H1 (cell line): ENCODE data around the gene SEC31A. TPM values are rescaled to one million over a fixed set of nuclear protein-coding genes. Genes with fewer than 3 reads are reported as not detected.

Source experiments
- CTCF ChIA-PET: fragments of 300-600 bp; sonication (Branson Sonifier 250); formaldehyde crosslinking; loops from one replicate; lab custom pipeline; 2021; ENCODE audit not compliant: partially characterized antibody; lab: Charles Lee
- POLR2A ChIA-PET: fragments of 300-600 bp; sonication (Branson Sonifier 250); formaldehyde crosslinking; loops from one replicate; lab custom pipeline; 2021; ENCODE audit warnings: inconsistent platforms; ENCODE audit not compliant: partially characterized antibody; lab: Charles Lee
- DNase-seq, 2 experiments: peaks; one replicate each; pipeline versions ENCODE4 v3.0.0 to v3.0.0-alpha.2; 2010 to 2022; ENCODE audit warnings: low spot score in 2 of 2, low read depth in 1 of 2, mixed read lengths in 1 of 2
- FAIRE-seq: peaks from 2 replicates; lab custom pipeline; 2011; peaks lifted over from hg19 to GRCh38; lab: Jason Lieb, UNC
- H2AFZ ChIP-seq: 2 replicates; pipeline ENCODE4 v1.8.1; 2012; ENCODE audit warnings: low read length, inconsistent platforms
- H2AK5ac ChIP-seq: 2 replicates; pipeline ENCODE4 v1.6.1; 2013; ENCODE audit warnings: low read depth, low read length
- H2BK120ac ChIP-seq: replicated peaks from 2 replicates; pipeline ENCODE3; 2013; ENCODE audit warnings: low read depth, low read length, inconsistent platforms
- H2BK12ac ChIP-seq: 2 replicates; pipeline ENCODE4 v1.6.1; 2013; ENCODE audit warnings: low read depth, low read length
- H2BK15ac ChIP-seq: 2 replicates; pipeline ENCODE4 v1.6.1; 2013; ENCODE audit warnings: low read length
- H2BK20ac ChIP-seq: 2 replicates; pipeline ENCODE4 v1.6.1; 2013; ENCODE audit warnings: low read length
- H2BK5ac ChIP-seq: 2 replicates; pipeline ENCODE4 v1.6.1; 2013; ENCODE audit warnings: low read depth, low read length
- H3K14ac ChIP-seq: 2 replicates; pipeline ENCODE4 v1.6.1; 2013; ENCODE audit warnings: inconsistent platforms; ENCODE audit not compliant: insufficient read length
- H3K18ac ChIP-seq: 2 replicates; pipeline ENCODE4 v1.6.1; 2013; ENCODE audit warnings: low read length; ENCODE audit errors: extremely low read depth
- H3K23ac ChIP-seq: 2 replicates; pipeline ENCODE4 v1.6.1; 2013; ENCODE audit warnings: inconsistent platforms; ENCODE audit not compliant: insufficient read length
- H3K23me2 ChIP-seq: 2 replicates; pipeline ENCODE4 v1.6.1; 2013; ENCODE audit warnings: low read depth, low read length
- H3K27ac ChIP-seq: 2 replicates; pipeline ENCODE4 v1.6.1; 2011; ENCODE audit warnings: low read depth, low read length, inconsistent platforms
- H3K27me3 ChIP-seq, 4 experiments: replicated peaks in 1 of 4; 1 replicate in 1 of 4; 2 replicates in 3 of 4; pipeline versions ENCODE4 v1.6.1 to v1.8.1; 2011 to 2013; ENCODE audit warnings: low read length in 3 of 4, mild to moderate bottlenecking in 3 of 4, inconsistent platforms in 2 of 4, mixed read lengths in 2 of 4, moderate library complexity in 1 of 4; ENCODE audit not compliant: control insufficient read depth in 3 of 4, insufficient read depth in 3 of 4; ENCODE audit errors: extremely low read depth in 1 of 4
- H3K36me3 ChIP-seq, 4 experiments: 2 replicates each; pipeline versions ENCODE4 v1.6.1 to v1.8.1; 2011 to 2013; ENCODE audit warnings: mild to moderate bottlenecking in 4 of 4, low read length in 3 of 4, moderate library complexity in 2 of 4, control low read depth in 1 of 4, inconsistent platforms in 1 of 4; ENCODE audit not compliant: insufficient read depth in 4 of 4, control insufficient read depth in 2 of 4
- H3K4ac ChIP-seq: replicated peaks from 2 replicates; pipeline ENCODE3; 2013; ENCODE audit warnings: low read length, low read depth, mixed read lengths, inconsistent platforms; ENCODE audit not compliant: insufficient read length
- H3K4me1 ChIP-seq, 4 experiments: replicated peaks in 1 of 4; 1 replicate in 1 of 4; 2 replicates in 3 of 4; pipeline versions ENCODE4 v1.6.1 to v1.8.1; 2011 to 2013; ENCODE audit warnings: low read length in 3 of 4, inconsistent platforms in 2 of 4, mixed read lengths in 1 of 4; ENCODE audit not compliant: insufficient read depth in 4 of 4, control insufficient read depth in 3 of 4
- H3K4me2 ChIP-seq, 2 experiments: 2 replicates each; pipeline versions ENCODE4 v1.6.1 to v1.8.1; 2011 to 2013; ENCODE audit warnings: low read depth in 2 of 2, low read length in 2 of 2, control low read depth in 1 of 2, inconsistent platforms in 1 of 2, mild to moderate bottlenecking in 1 of 2; ENCODE audit not compliant: insufficient read depth in 1 of 2
- H3K4me3 ChIP-seq, 4 experiments: fragments of 200-600, 300-600 bp in 1 of 4; sonication (generic), shearing (Covaris generic), sonication (Bioruptor Twin) in 1 of 4; 2 replicates each; pipeline versions ENCODE4 v1.5.1 to v1.8.1; 2011 to 2016; ENCODE audit warnings: low read length in 4 of 4, low read depth in 3 of 4, control low read depth in 2 of 4, inconsistent platforms in 2 of 4, mild to moderate bottlenecking in 2 of 4, mixed read lengths in 1 of 4, moderate library complexity in 1 of 4; ENCODE audit not compliant: insufficient read depth in 2 of 4; ENCODE audit errors: extremely low read depth in 1 of 4
- H3K56ac ChIP-seq: replicated peaks from 2 replicates; pipeline ENCODE3; 2013; ENCODE audit warnings: low read depth, mild to moderate bottlenecking, mixed read lengths, low read length, inconsistent platforms; ENCODE audit not compliant: insufficient read length
- H3K79me1 ChIP-seq: 2 replicates; pipeline ENCODE4 v1.6.1; 2013; ENCODE audit warnings: low read depth, low read length, control low read depth
- H3K79me2 ChIP-seq, 2 experiments: 2 replicates each; pipeline versions ENCODE4 v1.6.1 to v1.8.1; 2012 to 2013; ENCODE audit warnings: low read length in 2 of 2, mild to moderate bottlenecking in 2 of 2, inconsistent platforms in 1 of 2; ENCODE audit not compliant: insufficient read depth in 2 of 2, control insufficient read depth in 1 of 2
- H3K9ac ChIP-seq, 4 experiments: replicated peaks in 1 of 4; 1 replicate in 1 of 4; 2 replicates in 3 of 4; pipeline versions ENCODE4 v1.6.1 to v1.8.1; 2011 to 2013; ENCODE audit warnings: low read depth in 3 of 4, low read length in 3 of 4, control low read depth in 2 of 4, mild to moderate bottlenecking in 2 of 4, moderate library complexity in 2 of 4, inconsistent platforms in 1 of 4; ENCODE audit errors: extremely low read depth in 1 of 4
- H3K9me3 ChIP-seq, 2 experiments: 2 replicates each; pipeline versions ENCODE4 v1.6.1 to v1.8.1; 2012 to 2013; ENCODE audit warnings: mild to moderate bottlenecking in 2 of 2, moderate library complexity in 2 of 2, control low read depth in 1 of 2, inconsistent platforms in 1 of 2, low read depth in 1 of 2, low read length in 1 of 2, mixed read lengths in 1 of 2; ENCODE audit not compliant: insufficient read depth in 2 of 2
- H4K20me1 ChIP-seq, 2 experiments: replicated peaks in 1 of 2; 2 replicates each; pipeline versions ENCODE3 to v1.8.1; 2011 to 2013; ENCODE audit warnings: inconsistent platforms in 2 of 2, low read length in 2 of 2, mild to moderate bottlenecking in 1 of 2; ENCODE audit not compliant: insufficient read depth in 2 of 2, control insufficient read depth in 1 of 2
- H4K5ac ChIP-seq: 2 replicates; pipeline ENCODE4 v1.6.1; 2013; ENCODE audit warnings: low read length, low read depth, mixed read lengths, inconsistent platforms; ENCODE audit not compliant: insufficient read length
- H4K8ac ChIP-seq: 2 replicates; pipeline ENCODE4 v1.8.0; 2013; ENCODE audit warnings: mild to moderate bottlenecking, moderate library complexity, low read length, inconsistent platforms; ENCODE audit not compliant: insufficient read depth; ENCODE audit errors: extremely low read depth
- H4K91ac ChIP-seq: replicated peaks from 2 replicates; pipeline ENCODE3; 2013; ENCODE audit warnings: low read length, mixed read lengths, inconsistent platforms; ENCODE audit not compliant: insufficient read length
- CEBPB ChIP-seq: IDR thresholded peaks from 2 replicates; pipeline ENCODE4 v1.6.1; 2012; ENCODE audit warnings: low read depth, low read length
- CREB1 ChIP-seq: IDR thresholded peaks from 2 replicates; pipeline ENCODE4 v1.6.1; 2012; ENCODE audit warnings: inconsistent platforms
- CTBP2 ChIP-seq: IDR thresholded peaks from 2 replicates; pipeline ENCODE4 v1.7.0; 2011; ENCODE audit warnings: borderline replicate concordance, mild to moderate bottlenecking, moderate library complexity, mixed read lengths, low read length; ENCODE audit not compliant: insufficient read depth, insufficient read length
- JUND ChIP-seq: IDR thresholded peaks from 2 replicates; pipeline ENCODE4 v1.6.1; 2011; ENCODE audit warnings: mild to moderate bottlenecking, improper control_type of control experiment, low read length
- MAX ChIP-seq: IDR thresholded peaks from 2 replicates; pipeline ENCODE4 v1.6.1; 2012; ENCODE audit warnings: inconsistent platforms
- PHF8 ChIP-seq: fragments of 200-600 bp; sonication (generic); conservative IDR thresholded peaks from 2 replicates; pipeline ENCODE4 v1.7.1; 2012; ENCODE audit warnings: low read depth, mild to moderate bottlenecking, inconsistent platforms, low read length, moderate library complexity
- SIN3A ChIP-seq, 2 experiments: IDR thresholded peaks in 1 of 2; conservative IDR thresholded peaks in 1 of 2; 2 replicates each; pipeline ENCODE4 v1.6.1; 2011 to 2012; ENCODE audit warnings: low read length in 2 of 2, improper control_type of control experiment in 1 of 2, low read depth in 1 of 2, mild to moderate bottlenecking in 1 of 2
- SP1 ChIP-seq: IDR thresholded peaks from 2 replicates; pipeline ENCODE4 v1.6.1; 2011; ENCODE audit warnings: low read depth, low read length
- SP4 ChIP-seq: IDR thresholded peaks from 2 replicates; pipeline ENCODE4 v1.6.1; 2012; ENCODE audit warnings: low read length, inconsistent platforms
- SRF ChIP-seq: IDR thresholded peaks from 2 replicates; pipeline ENCODE4 v1.6.1; 2011; ENCODE audit warnings: mild to moderate bottlenecking, low read depth, low read length, moderate library complexity
- polyA plus RNA-seq, 7 experiments: library from polyadenylated mRNA; depleted of rRNA in 3 of 7; stranded (reverse) in 5 of 7; unstranded in 2 of 7; fragments of >200 nt in 5 of 7; fragments of 200-250 nt in 2 of 7; gene quantifications; 1 replicate in 5 of 7; 2 replicates in 1 of 7; 4 replicates in 1 of 7; pipeline versions ENCODE4 v1.2.1 to v1.2.3, GENCODE V29; 2011 to 2013; ENCODE audit warnings: missing spikeins in 2 of 7, mixed read lengths in 2 of 7
- total RNA-seq: library from RNA; stranded (reverse); fragmentation: NEBNext Ultra II Directional; extraction: Animal tissue kit (Norgen Biotek cat#: 25700); gene quantifications from 2 replicates; pipeline ENCODE4 v1.2.1, GENCODE V29; 2021

The SEC31A gene
- total and polyA plus RNA-seq, 2 of the 8 experiments (the other 6 are each of a cell fraction or from before 2014, with no cell fraction given), result 112 to 125 TPM

GRCh38 chr4:82934441-82934840 is 43.5 kb upstream of the SEC31A start:
- no peak overlapping the region for H4K8ac ChIP-seq
- no peak overlapping the region for H2BK120ac ChIP-seq
- H2AFZ ChIP-seq, result no peak overlapping the region
- H2BK5ac ChIP-seq, result no peak overlapping the region
- no peak overlapping the region for H3K4ac ChIP-seq
- H3K79me2 ChIP-seq, result no peaks in the 10 kb centered on the region
- no peak for FAIRE-seq
- no peak overlapping the region for H3K18ac ChIP-seq
- peaks cover 0 to 8% (median 4%) of the 10 kb centered on the region in 4 experiments; a peak in 2 of 8 replicates for H3K36me3 ChIP-seq
- no peaks in the 10 kb centered on the region for H3K9me3 ChIP-seq
- no peak overlapping the region for H3K23ac ChIP-seq
- H4K91ac ChIP-seq, result no peak overlapping the region
- H3K27ac ChIP-seq, result no peak overlapping the region
- CTCF ChIA-PET, result interaction anchor here (0.7 kb wide), 1 partner anchor 254 kb away, joined by 3 read pairs; no protein-coding TSS in a partner anchor
- H4K5ac ChIP-seq, result no peak overlapping the region
- no peak overlapping the region for H3K9ac ChIP-seq
- no peak overlapping the region for H2BK12ac ChIP-seq
- no peak overlapping the region for H2BK15ac ChIP-seq
- no peak overlapping the region for H2BK20ac ChIP-seq
- no peaks in the 10 kb centered on the region for H3K23me2 ChIP-seq
- H3K4me3 ChIP-seq, result no peak overlapping the region
- no peak overlapping the region for H2AK5ac ChIP-seq
- no peaks in the 10 kb centered on the region for H4K20me1 ChIP-seq
- POLR2A ChIA-PET, result interaction anchor here (1.3 kb wide), 1 partner anchor 28 kb away, joined by 3 read pairs; no protein-coding TSS in a partner anchor
- no peak for DNase-seq
- no peaks in the 10 kb centered on the region for H3K27me3 ChIP-seq
- H3K79me1 ChIP-seq, result no peaks in the 10 kb centered on the region
- no peak overlapping the region for H3K4me2 ChIP-seq
- no peak overlapping the region for H3K56ac ChIP-seq
- no peak overlapping the region for H3K14ac ChIP-seq
- H3K4me1 ChIP-seq, result no peaks in the 10 kb centered on the region
- TF ChIP-seq CREB1, result no peak
- no peak for TF ChIP-seq SP4
- TF ChIP-seq MAX, result no peak
- no peak for TF ChIP-seq JUND
- TF ChIP-seq SIN3A (conservative IDR thresholded peaks at IDR 0.05 in 1 of 2, IDR thresholded peaks at IDR 0.05 in 1 of 2; ENCODE audit: low read depth in 1 of 2, low read length in 2 of 2), result no peak
- no peak for TF ChIP-seq CTBP2
- TF ChIP-seq PHF8, result no peak
- TF ChIP-seq SP1, result no peak
- no peak for TF ChIP-seq CEBPB
- no peak for TF ChIP-seq SRF
